ENCODE data around the gene YIF1A. TPM values are rescaled to one million over a fixed set of nuclear protein-coding genes. Genes with fewer than 3 reads are reported as not detected.

The YIF1A gene
- total RNA-seq, 1 experiment from 2014 or later = 54.7 TPM

- Histone ChIP-seq H3K4me3 (replicated peaks in 1 of 2; ENCODE audit: low read depth in 1 of 2, low read length in 2 of 2) (no peak overlapping the region), H2AFZ (ENCODE audit: low read depth, low read length, poor library complexity, severe bottlenecking) (no peak overlapping the region), H3K9me2 (ENCODE audit: insufficient read depth) (no peaks in the 10 kb centered on the region), H3K27me3 (ENCODE audit: insufficient read depth, low read length) (no peaks in the 10 kb centered on the region), H3K4me2 (ENCODE audit: low read length) (no peak overlapping the region), H3K9me3 (ENCODE audit: control insufficient read depth in 1 of 2, insufficient read depth in 1 of 2, low read depth in 1 of 2, low read length in 2 of 2) (no peaks in the 10 kb centered on the region), H3K79me2 (ENCODE audit: insufficient read depth, low read length) (no peaks in the 10 kb centered on the region), H3K36me3 (ENCODE audit: control insufficient read depth in 1 of 2, insufficient read depth in 2 of 2, low read length in 2 of 2) (no peaks in the 10 kb centered on the region), H3K27ac (ENCODE audit: low read depth, low read length) (no peak overlapping the region), H4K20me1 (ENCODE audit: insufficient read depth) (no peaks in the 10 kb centered on the region), H3K4me1 (ENCODE audit: control insufficient read depth in 1 of 2, insufficient read depth in 2 of 2, low read length in 2 of 2) (peaks cover 16 to 30% of the 10 kb centered on the region in 2 experiments), H3K9ac (ENCODE audit: low read length) (no peak overlapping the region)
- no peak for ATAC-seq
- ChIA-PET CTCF (interaction anchor here (1.3 kb wide), 1 partner anchor 70 kb away, joined by 3 read pairs; no protein-coding TSS in a partner anchor), POLR2A (no interaction called here), RAD21 (ENCODE audit: low non-redundant PET in 1 of 2, low total read pairs in 2 of 2, uncharacterized antibody in 2 of 2, unreplicated experiment in 2 of 2) (no interaction called here)
- no peak for DNase-seq (ENCODE audit: low read depth, low spot score)
- TF ChIP-seq EGR1 (IDR thresholded peaks at IDR 0.05; ENCODE audit: low read depth) (no peak), SP1 (IDR thresholded peaks at IDR 0.05; ENCODE audit: low read depth) (no peak), ATF3 (IDR thresholded peaks at IDR 0.05) (no peak), ZBTB33 (IDR thresholded peaks at IDR 0.05; ENCODE audit: extremely low read depth, insufficient replicate concordance, low read length) (no peak), ZNF274 (IDR thresholded peaks at IDR 0.05; ENCODE audit: low read depth, low read length) (no peak), CEBPB (IDR thresholded peaks at IDR 0.05; ENCODE audit: low read depth) (no peak), SRF (IDR thresholded peaks at IDR 0.05; ENCODE audit: low read depth) (no peak), YY1 (IDR thresholded peaks at IDR 0.05; ENCODE audit: extremely low read depth, insufficient replicate concordance, low read depth, low read length) (no peak), POLR2AphosphoS5 (IDR thresholded peaks at IDR 0.05; ENCODE audit: low read depth, low read length) (no peak), TCF7L2 (IDR thresholded peaks at IDR 0.05; ENCODE audit: borderline replicate concordance, extremely low read depth, insufficient read depth, insufficient read length) (no peak), REST (IDR thresholded peaks at IDR 0.05; ENCODE audit: low read depth) (no peak), ZFX (IDR thresholded peaks at IDR 0.05) (no peak), CBX3 (IDR thresholded peaks at IDR 0.05; ENCODE audit: low read depth) (no peak), RAD21 (IDR thresholded peaks at IDR 0.05; ENCODE audit: low read depth) (no peak), MAX (IDR thresholded peaks at IDR 0.05) (no peak), JUND (IDR thresholded peaks at IDR 0.05) (no peak), EZH2phosphoT487 (IDR thresholded peaks at IDR 0.05; ENCODE audit: borderline replicate concordance) (no peak), EZH2 (IDR thresholded peaks at IDR 0.05) (no peak)
- intact Hi-C loops (cut with micrococcal nuclease) = no loop called here
- BruUV-seq (replicated peaks) = no TSS peak
Measured at GRCh38 chr11:66315498-66315885, 26.5 kb upstream of the YIF1A start.

Measured in HCT116 (cell line).